SW 1271 (cell line): ENCODE results near the gene ENPP3.
"Not testable (repeated sequence)": the region's sequence is repeated elsewhere in the genome, so short reads cannot be mapped to it uniquely, and the experiment has no call there.

Experiments
- DNase-seq, 2 experiments: peaks; one replicate each; lab custom pipeline; 2025; lab: John Stamatoyannopoulos, UW

ENPP3 gene

DNA sequence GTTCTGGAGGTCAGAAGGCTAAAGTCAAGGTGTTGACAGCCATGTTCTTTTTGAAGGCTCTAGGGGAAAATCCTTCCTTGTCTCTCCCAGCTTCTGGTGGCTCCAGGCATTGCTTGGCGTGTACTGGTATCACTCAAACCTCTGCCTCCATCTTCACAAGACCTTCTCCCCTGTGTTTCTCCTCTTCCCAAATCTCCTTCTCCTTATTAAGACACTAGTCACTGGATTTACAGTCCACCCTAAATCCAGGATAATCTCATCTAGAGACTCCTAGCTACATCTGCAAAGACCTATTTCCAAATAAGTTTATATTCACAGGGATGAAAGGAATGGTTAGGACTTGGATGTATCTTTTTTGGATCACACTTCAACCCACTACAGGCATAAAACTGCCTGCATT is 99.7 kb downstream of the ENPP3 start:
- DNase-seq = no peak

DNA sequence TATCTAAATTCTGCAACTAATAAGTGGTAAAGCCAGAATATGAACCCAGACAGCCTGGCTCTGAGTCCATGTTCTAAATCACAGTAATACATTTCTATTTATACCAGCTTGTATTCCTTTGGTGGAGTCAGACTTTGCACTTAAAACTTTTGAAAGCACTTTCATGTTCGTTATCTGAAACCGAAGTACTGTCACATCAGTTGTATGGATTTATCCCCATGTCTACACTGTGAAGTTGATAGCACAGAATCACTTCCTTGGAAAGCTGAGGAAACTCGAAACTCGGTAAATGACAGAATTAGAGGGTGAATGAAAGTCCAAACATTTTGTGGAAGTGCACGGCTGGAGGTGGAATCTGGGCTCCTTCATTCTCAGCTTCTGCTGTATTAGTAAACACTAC is 102.0 kb downstream of the ENPP3 start:
- no peak for DNase-seq

DNA sequence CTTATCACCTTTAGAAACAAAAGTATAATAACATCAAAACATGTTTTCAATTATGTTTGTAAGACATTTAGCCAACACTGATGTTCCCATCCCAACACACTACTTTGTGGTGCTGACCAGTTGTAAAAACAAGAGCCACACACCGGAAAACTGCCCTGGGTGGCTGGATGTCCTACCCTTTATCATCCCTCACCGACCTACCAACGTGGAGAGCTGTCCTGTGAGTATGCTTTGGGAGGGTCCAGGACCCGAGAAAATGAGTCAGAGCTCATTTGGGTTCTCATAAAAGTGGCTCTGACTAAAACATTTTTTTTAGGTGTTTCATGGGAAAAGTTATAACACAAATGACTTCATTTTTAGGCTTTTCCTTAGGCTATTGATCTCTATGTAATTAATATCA is 103.1 kb downstream of the ENPP3 start:
- DNase-seq = no peak

DNA sequence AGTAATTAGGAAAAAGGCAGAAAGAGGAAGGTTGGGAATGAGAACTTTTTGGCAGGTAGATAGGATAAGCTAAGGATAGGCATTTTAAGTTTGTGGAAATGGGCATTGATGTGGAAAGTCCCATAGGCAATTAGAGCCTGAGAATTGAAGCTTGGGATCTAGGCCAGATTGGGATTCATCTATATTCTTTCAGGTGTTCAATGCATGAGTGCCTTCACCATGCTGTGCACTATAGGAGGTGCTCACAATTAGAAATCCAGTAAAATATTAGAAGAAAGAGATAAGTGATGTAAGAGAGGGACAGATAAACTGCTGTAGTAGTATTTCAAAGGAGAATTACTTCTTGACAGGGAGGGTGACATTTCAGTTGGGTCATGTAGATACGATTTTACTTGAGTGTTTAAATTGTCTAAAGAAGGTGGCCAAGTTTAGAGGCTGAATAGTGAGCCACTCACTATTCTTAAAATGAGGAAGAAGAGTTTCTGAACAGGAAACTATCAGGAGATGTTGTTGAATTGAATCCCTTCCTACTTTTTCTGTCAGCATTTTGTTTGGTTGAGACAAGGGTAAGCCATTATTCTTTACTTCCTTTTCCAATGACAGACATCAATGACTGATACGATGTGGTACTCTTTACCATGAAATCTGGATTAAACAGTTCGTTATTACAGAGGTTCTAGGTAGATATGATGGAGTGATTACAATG is 104.7 kb downstream of the ENPP3 start:
- no peak for DNase-seq

GRCh38 chr6:131744432-131745287 is 107.6 kb downstream of the ENPP3 start:
- no peak for DNase-seq

- no peak for DNase-seq
These were observed 108.4 kb downstream of the ENPP3 start for GRCh38 chr6:131745476-131745875.

DNA sequence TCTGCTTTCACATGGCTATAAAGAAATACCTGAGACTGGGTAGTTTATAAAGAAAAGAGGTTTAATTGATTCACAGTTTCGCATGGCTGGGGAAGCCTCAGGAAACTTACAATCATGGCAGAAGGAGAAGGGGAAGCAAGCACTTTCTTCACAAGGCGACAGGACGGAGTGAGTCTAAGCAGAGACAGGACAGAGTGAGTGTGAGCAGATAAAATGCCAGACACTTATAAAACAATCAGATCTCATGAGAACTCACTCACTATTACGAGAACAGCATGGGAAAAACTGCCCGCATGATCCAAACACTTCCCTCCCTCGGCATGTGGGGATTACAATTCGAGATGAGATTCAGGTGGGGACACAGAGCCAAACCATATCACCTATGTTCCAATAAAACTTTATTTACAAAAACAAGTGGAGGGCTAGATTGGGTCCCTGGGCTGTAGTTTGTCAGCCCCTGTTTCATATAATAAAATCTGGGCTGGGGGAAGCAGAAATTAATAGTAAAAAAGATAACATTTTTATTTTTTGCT is 110.8 kb downstream of the ENPP3 start:
- DNase-seq = no peak

- DNase-seq = no peak
These were observed 111.9 kb downstream of the ENPP3 start for GRCh38 chr6:131749023-131749422.

GRCh38 chr6:131751012-131751715 is 114.1 kb downstream of the ENPP3 start:
- not testable (repeated sequence) for DNase-seq

DNA sequence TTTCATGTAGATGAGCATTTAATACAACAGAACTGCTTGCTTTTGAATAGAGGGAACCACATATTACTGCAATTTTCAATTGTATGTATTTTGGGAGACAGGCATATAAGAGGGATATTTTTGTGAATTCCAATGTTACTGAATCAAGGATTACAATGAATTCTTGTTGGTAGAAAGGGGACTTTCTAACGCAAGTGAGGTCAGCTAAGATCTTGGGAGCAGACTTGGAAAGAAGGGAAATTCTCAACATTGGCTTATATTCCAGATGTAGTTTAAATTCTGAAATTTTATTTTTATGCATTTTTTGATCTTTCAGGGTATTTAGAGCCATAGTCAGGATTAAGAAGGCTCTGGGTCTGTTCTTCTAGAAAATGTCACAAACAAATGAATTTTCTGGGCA is 117.0 kb downstream of the ENPP3 start:
- DNase-seq = no peak

- DNase-seq = no peak
These were observed 117.8 kb downstream of the ENPP3 start for GRCh38 chr6:131754715-131755567.

DNA sequence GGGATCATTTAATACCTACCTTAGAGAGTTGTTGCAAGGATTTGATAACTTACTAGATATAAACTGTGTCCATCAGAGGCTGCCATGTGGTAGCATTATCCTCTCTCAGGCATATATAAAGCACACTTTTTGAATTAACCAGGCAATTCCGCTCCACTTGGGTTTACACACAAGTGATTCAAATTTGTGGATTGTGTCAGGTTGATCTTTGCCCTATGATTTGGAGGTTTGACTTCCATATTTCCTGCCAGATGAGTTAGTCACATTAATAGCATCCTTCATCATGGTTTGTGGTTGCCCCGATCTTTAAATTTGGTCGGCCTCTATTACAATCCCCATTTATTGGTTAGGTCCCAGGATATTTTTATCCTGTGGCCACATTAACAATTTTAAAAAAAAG is 118.5 kb downstream of the ENPP3 start:
- no peak for DNase-seq

DNA sequence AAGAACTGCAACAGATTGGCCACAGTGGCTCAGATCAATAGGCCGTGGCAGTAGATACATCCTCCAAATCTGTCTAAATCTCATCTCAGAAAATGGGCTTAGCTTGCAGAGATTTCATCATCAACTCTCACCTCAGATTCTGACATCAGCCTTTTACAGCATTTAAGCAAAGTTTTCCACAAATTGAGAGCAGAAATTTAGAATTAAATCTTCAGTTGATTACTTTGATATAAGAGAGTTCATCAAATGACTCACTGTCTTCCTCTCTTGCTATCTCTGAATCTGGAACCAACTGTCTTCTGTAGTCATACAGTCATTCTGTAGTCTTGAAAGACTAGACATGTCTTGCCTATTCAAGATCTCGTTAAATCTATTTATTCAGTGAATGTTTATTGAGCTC is 118.9 kb downstream of the ENPP3 start:
- DNase-seq = no peak

DNA sequence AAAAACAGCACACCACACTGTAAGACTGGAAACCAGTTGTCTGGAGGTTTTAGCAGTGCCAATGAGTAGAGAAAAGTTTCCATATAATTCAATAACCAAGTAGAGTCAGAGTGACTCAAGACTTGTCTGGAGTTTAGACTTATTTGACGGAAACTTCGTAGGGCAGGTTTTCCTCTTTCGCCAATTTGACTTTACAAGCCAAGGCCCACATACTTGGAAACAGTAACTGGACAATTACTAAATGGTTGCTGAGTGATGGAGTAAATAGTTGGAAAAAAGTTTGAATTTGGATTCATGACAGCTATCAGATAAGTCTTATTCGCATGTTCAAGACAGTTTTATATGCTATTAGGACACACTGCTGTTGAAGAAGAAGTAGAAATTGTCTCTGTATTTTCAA is 121.8 kb downstream of the ENPP3 start:
- DNase-seq = no peak

GRCh38 chr6:131761060-131761761 is 124.1 kb downstream of the ENPP3 start:
- DNase-seq = no peak

- DNase-seq = no peak
These were observed 124.6 kb downstream of the ENPP3 start for GRCh38 chr6:131761762-131762067.

- DNase-seq = no peak
These were observed 125.9 kb downstream of the ENPP3 start for GRCh38 chr6:131762984-131763383.

DNA sequence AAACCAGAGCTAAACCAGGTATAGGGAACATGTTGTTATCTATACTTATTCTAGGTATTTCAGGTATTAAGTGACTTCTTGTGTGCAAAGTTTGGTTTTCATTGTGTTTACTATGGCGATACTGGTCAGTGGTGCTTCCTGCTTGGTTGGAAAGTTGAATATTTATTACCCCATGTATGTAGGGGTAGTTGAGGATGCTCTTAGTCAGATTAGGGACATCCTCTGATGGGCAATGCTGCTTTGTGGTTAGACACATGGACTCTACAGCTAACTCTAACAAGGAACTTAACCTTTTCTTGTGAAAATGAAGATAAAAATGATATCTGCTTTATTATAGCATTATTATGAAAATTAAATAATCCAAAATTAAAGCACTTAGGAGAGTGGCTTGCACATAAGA is 126.6 kb downstream of the ENPP3 start:
- DNase-seq = no peak

DNA sequence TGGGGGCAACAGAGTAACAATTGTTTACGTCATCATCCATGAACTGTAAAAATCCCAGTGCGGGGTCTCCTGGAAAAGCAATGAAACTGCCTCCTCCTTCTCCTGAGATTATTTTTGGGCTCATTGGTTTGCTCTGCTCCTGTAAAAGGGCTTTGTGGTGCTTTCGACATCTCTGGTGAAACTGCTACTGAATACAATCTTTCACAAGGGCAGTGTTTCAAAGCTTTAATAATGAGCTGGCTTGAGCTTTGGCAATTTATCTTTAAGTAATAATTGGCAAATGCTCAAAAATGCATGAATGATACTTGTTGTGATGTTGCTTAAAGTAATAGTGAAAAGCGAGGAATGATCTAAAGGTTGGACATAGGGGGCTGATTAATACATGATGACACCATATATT is 127.2 kb downstream of the ENPP3 start:
- no peak for DNase-seq

DNA sequence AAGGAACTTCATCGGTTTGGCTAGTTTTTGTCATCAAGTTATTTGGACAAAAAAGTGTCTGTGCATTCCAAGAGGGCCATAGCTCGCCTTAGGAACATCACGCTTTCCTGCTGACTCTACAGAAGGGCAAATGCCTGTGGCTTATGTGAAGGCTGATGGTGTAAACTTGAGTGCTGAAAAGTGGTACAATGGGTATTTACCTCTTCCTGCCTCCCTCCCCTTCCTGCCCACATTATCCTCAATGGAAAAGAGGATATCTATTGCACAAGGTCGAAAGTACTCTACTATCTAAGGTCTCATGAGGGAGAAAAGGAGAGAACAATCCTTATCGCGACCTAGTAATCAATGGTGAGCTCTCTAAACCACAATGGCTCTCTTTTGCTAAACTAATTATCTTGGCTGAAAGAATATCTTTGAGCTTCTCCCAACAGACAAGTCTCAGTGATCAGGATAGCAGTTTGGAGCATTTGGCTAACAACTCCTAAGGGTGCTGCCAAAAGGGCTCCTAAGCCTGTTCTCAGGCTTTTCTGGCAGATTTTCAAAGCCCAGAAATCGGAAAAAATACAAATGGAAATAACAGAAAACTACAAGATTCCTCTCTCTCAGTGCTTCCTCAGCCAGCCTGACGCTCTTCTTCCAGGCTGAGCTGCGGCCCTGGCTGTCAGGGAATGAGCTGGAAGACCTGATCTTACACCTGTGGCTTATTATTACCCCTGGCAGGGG is 128.1 kb downstream of the ENPP3 start:
- DNase-seq = no peak

DNA sequence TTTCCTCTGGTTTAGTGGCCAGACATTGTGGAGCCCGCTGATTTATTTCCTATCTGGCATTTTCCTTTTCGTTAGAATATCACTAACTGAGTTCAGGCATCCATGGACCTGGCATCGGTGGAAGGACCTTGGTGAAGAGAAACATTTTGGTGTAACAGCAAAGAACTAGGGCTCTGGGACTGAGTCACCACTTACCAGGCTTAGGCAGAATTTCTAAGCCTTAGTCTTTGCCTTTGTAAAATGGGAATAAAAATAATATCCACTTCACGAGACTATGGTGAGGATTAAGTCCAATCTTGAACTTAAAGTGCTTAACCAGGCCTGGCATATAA is 128.7 kb downstream of the ENPP3 start:
- DNase-seq = no peak
